ENCODE measurements around the gene SLC29A4.

The SLC29A4 gene

GRCh38 chr7:5350600-5351385 is 68.0 kb downstream of the SLC29A4 start:
- Histone ChIP-seq H3K4me2 (ENCODE audit: low read length) (no peak overlapping the region), H3K4me1 (ENCODE audit: low read length) (peaks cover 15% of the 10 kb centered on the region), H2AFZ (ENCODE audit: low read depth, low read length) (no peak overlapping the region), H3K79me2 (ENCODE audit: low read length) (peaks cover 17% of the 10 kb centered on the region), H3K9ac (ENCODE audit: low read length) (no peak overlapping the region), H3K27ac (ENCODE audit: low read length) (no peak overlapping the region), H3K9me3 (ENCODE audit: insufficient read depth, low read length) (no peaks in the 10 kb centered on the region), H3K27me3 (ENCODE audit: low read depth, low read length) (no peaks in the 10 kb centered on the region), H3K36me3 (replicated peaks; ENCODE audit: low read depth, low read length) (peaks cover 7% of the 10 kb centered on the region), H3K4me3 (ENCODE audit: low read length) (no peak overlapping the region), H4K20me1 (ENCODE audit: insufficient read depth, low read length) (peaks cover 8% of the 10 kb centered on the region; the same call in 1 of the 2 replicates)
- TF ChIP-seq EZH2phosphoT487 (IDR thresholded peaks at IDR 0.05; ENCODE audit: low read depth): no peak
- TF ChIP-seq, protein P1, sequence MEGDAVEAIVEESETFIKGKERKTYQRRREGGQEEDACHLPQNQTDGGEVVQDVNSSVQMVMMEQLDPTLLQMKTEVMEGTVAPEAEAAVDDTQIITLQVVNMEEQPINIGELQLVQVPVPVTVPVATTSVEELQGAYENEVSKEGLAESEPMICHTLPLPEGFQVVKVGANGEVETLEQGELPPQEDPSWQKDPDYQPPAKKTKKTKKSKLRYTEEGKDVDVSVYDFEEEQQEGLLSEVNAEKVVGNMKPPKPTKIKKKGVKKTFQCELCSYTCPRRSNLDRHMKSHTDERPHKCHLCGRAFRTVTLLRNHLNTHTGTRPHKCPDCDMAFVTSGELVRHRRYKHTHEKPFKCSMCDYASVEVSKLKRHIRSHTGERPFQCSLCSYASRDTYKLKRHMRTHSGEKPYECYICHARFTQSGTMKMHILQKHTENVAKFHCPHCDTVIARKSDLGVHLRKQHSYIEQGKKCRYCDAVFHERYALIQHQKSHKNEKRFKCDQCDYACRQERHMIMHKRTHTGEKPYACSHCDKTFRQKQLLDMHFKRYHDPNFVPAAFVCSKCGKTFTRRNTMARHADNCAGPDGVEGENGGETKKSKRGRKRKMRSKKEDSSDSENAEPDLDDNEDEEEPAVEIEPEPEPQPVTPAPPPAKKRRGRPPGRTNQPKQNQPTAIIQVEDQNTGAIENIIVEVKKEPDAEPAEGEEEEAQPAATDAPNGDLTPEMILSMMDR (IDR thresholded peaks at IDR 0.05; ENCODE audit: low read depth, low read length): no peak

- peaks cover 17% of the 10 kb centered on the region for H3K79me2 ChIP-seq (ENCODE audit: low read length)
- H2AFZ ChIP-seq (ENCODE audit: low read depth, low read length): no peak overlapping the region
- no peak for TF ChIP-seq EZH2phosphoT487 (IDR thresholded peaks at IDR 0.05; ENCODE audit: low read depth)
- TF ChIP-seq, protein P1 (IDR thresholded peaks at IDR 0.05; ENCODE audit: low read depth, low read length): no peak
- H3K4me1 ChIP-seq (ENCODE audit: low read length): peaks cover 15% of the 10 kb centered on the region
- H3K27ac ChIP-seq (ENCODE audit: low read length): no peak overlapping the region
- no peaks in the 10 kb centered on the region for H3K9me3 ChIP-seq (ENCODE audit: insufficient read depth, low read length)
- H3K4me3 ChIP-seq (ENCODE audit: low read length): no peak overlapping the region
- peaks cover 8% of the 10 kb centered on the region; the same call in 1 of the 2 replicates for H4K20me1 ChIP-seq (ENCODE audit: insufficient read depth, low read length)
- no peak overlapping the region for H3K9ac ChIP-seq (ENCODE audit: low read length)
- peaks cover 11% of the 10 kb centered on the region for H3K36me3 ChIP-seq (replicated peaks; ENCODE audit: low read depth, low read length)
- no peak overlapping the region for H3K4me2 ChIP-seq (ENCODE audit: low read length)
- no peaks in the 10 kb centered on the region for H3K27me3 ChIP-seq (ENCODE audit: low read depth, low read length)
Measured at GRCh38 chr7:5351507-5352265, 68.9 kb downstream of the SLC29A4 start.

GRCh38 chr7:5352440-5353010 is 69.8 kb downstream of the SLC29A4 start:
- no peak for TF ChIP-seq EZH2phosphoT487 (IDR thresholded peaks at IDR 0.05; ENCODE audit: low read depth)
- TF ChIP-seq, protein P1 (IDR thresholded peaks at IDR 0.05; ENCODE audit: low read depth, low read length): no peak
- no peaks in the 10 kb centered on the region for H3K9me3 ChIP-seq (ENCODE audit: insufficient read depth, low read length)
- H4K20me1 ChIP-seq (ENCODE audit: insufficient read depth, low read length): peaks cover 8% of the 10 kb centered on the region; the same call in 1 of the 2 replicates
- H3K4me2 ChIP-seq (ENCODE audit: low read length): no peak overlapping the region
- H3K36me3 ChIP-seq (replicated peaks; ENCODE audit: low read depth, low read length): peaks cover 11% of the 10 kb centered on the region
- peaks cover 17% of the 10 kb centered on the region for H3K79me2 ChIP-seq (ENCODE audit: low read length)
- H3K27ac ChIP-seq (ENCODE audit: low read length): no peak overlapping the region
- no peaks in the 10 kb centered on the region for H3K27me3 ChIP-seq (ENCODE audit: low read depth, low read length)
- no peak overlapping the region for H2AFZ ChIP-seq (ENCODE audit: low read depth, low read length)
- no peak overlapping the region for H3K4me3 ChIP-seq (ENCODE audit: low read length)
- peaks cover 15% of the 10 kb centered on the region for H3K4me1 ChIP-seq (ENCODE audit: low read length)
- H3K9ac ChIP-seq (ENCODE audit: low read length): no peak overlapping the region

Data from OCI-LY3 (cell line).